HCT116 (cell line): ENCODE results near the gene FRMD8. TPM values are rescaled to one million over a fixed set of nuclear protein-coding genes. Genes with fewer than 3 reads are reported as not detected.

Source experiments
- ATAC-seq: fragments of 200-7000 bp; cut with Tn5 transposase; 2 replicates; pipeline ENCODE4 v1.9.1; 2020; ENCODE audit warnings: mild to moderate bottlenecking, moderate library complexity
- BruUV-seq: library from RNA; stranded (reverse); fragments of 400-500 nt; replicated peaks from 2 replicates; lab custom pipeline; 2021; lab: Mats Ljungman, UMichigan
- CTCF ChIA-PET: fragments of 300-600 bp; sonication (Branson Sonifier 250); formaldehyde crosslinking; loops from one replicate; lab custom pipeline; 2021; ENCODE audit warnings: antibody characterized with exemption; lab: Charles Lee
- POLR2A ChIA-PET: fragments of 300-600, 350-600 bp; sonication (Branson Sonifier 250); formaldehyde crosslinking; loops from one replicate; lab custom pipeline; 2021; ENCODE audit warnings: antibody characterized with exemption; lab: Charles Lee
- RAD21 ChIA-PET, 2 experiments: fragments of 300-600 bp; sonication (Branson Sonifier 250); formaldehyde crosslinking; loops; one replicate each; lab custom pipeline; 2023; ENCODE audit warnings: low total read pairs in 2 of 2; ENCODE audit not compliant: uncharacterized antibody in 2 of 2, unreplicated experiment in 2 of 2, low non-redundant PET in 1 of 2; lab: Charles Lee
- DNase-seq: peaks from one replicate; pipeline ENCODE4 v3.0.0-alpha.2; 2010; ENCODE audit warnings: low read depth, low spot score
- H2AFZ ChIP-seq: fragments of 200-600 bp; shearing (Covaris generic), sonication (generic); 2 replicates; pipeline ENCODE4 v1.6.1; 2017; ENCODE audit warnings: low read depth, mixed run types, mixed read lengths, antibody characterized with exemption, low read length; ENCODE audit not compliant: poor library complexity, severe bottlenecking
- H3K27ac ChIP-seq: 2 replicates; pipeline ENCODE4 v1.5.1; 2012; ENCODE audit warnings: low read depth, low read length
- H3K27me3 ChIP-seq: fragments of 200-600 bp; sonication (generic); 2 replicates; pipeline ENCODE4 v1.6.1; 2016; ENCODE audit warnings: mixed run types, low read length, mixed read lengths; ENCODE audit not compliant: insufficient read depth
- H3K36me3 ChIP-seq, 2 experiments: fragments of 200-500 bp in 1 of 2; fragments of 200-600 bp in 1 of 2; sonication (Bioruptor generic) in 1 of 2; sonication (generic) in 1 of 2; 2 replicates each; pipeline versions ENCODE4 v1.5.1 to v1.6.1; 2014 to 2016; ENCODE audit warnings: low read length in 2 of 2, inconsistent platforms in 1 of 2, mixed read lengths in 1 of 2, mixed run types in 1 of 2; ENCODE audit not compliant: insufficient read depth in 2 of 2, control insufficient read depth in 1 of 2
- H3K4me1 ChIP-seq, 2 experiments: fragments of 200-600 bp in 1 of 2; sonication (generic) in 1 of 2; 2 replicates each; pipeline versions ENCODE4 v1.5.1 to v1.6.1; 2012 to 2017; ENCODE audit warnings: low read length in 2 of 2, inconsistent platforms in 1 of 2, mild to moderate bottlenecking in 1 of 2, mixed read lengths in 1 of 2, mixed run types in 1 of 2, moderate library complexity in 1 of 2; ENCODE audit not compliant: insufficient read depth in 2 of 2, control insufficient read depth in 1 of 2
- H3K4me2 ChIP-seq: fragments of 200-600 bp; sonication (generic); 2 replicates; pipeline ENCODE4 v1.6.1; 2017; ENCODE audit warnings: mixed run types, low read length, mixed read lengths
- H3K4me3 ChIP-seq, 2 experiments: fragments of 200-600 bp in 1 of 2; sonication (generic) in 1 of 2; replicated peaks in 1 of 2; 2 replicates each; pipeline ENCODE4 v1.5.1; 2011 to 2016; ENCODE audit warnings: low read length in 2 of 2, control low read depth in 1 of 2, low read depth in 1 of 2, mild to moderate bottlenecking in 1 of 2, mixed read lengths in 1 of 2, mixed run types in 1 of 2
- H3K79me2 ChIP-seq: fragments of 200-600 bp; sonication (generic); 2 replicates; pipeline ENCODE4 v1.6.1; 2017; ENCODE audit warnings: mild to moderate bottlenecking, mixed run types, low read length, moderate library complexity, mixed read lengths; ENCODE audit not compliant: insufficient read depth
- H3K9ac ChIP-seq: fragments of 200-600 bp; sonication (generic); 2 replicates; pipeline ENCODE4 v1.6.1; 2016; ENCODE audit warnings: low read length, mixed read lengths
- H3K9me2 ChIP-seq: fragments of 200-600 bp; sonication (generic), shearing (Covaris generic); 2 replicates; pipeline ENCODE4 v1.6.1; 2017; ENCODE audit warnings: mixed run types, mild to moderate bottlenecking, moderate library complexity; ENCODE audit not compliant: insufficient read depth
- H3K9me3 ChIP-seq, 2 experiments: fragments of 200-500 bp in 1 of 2; fragments of 200-600 bp in 1 of 2; sonication (Bioruptor generic) in 1 of 2; sonication (generic) in 1 of 2; 2 replicates each; pipeline ENCODE4 v1.6.1; 2014 to 2017; ENCODE audit warnings: low read length in 2 of 2, mixed read lengths in 2 of 2, inconsistent platforms in 1 of 2, low read depth in 1 of 2, mild to moderate bottlenecking in 1 of 2, mixed run types in 1 of 2, moderate library complexity in 1 of 2; ENCODE audit not compliant: control insufficient read depth in 1 of 2, insufficient read depth in 1 of 2
- H4K20me1 ChIP-seq: fragments of 200-600 bp; sonication (generic), shearing (Covaris generic); 2 replicates; pipeline ENCODE4 v1.6.1; 2017; ENCODE audit warnings: mixed run types, mild to moderate bottlenecking, moderate library complexity; ENCODE audit not compliant: insufficient read depth
- CBX3 ChIP-seq: IDR thresholded peaks from 2 replicates; pipeline ENCODE4 v1.6.1; 2012; ENCODE audit warnings: low read depth
- EZH2phosphoT487 ChIP-seq: fragments of 200-600 bp; IDR thresholded peaks from 2 replicates; pipeline ENCODE4 v1.6.1; 2018; ENCODE audit warnings: antibody characterized with exemption, borderline replicate concordance
- POLR2A ChIP-seq: IDR thresholded peaks from 2 replicates; pipeline ENCODE4 v1.7.0; 2011; ENCODE audit warnings: borderline replicate concordance; ENCODE audit not compliant: insufficient read depth, insufficient read length; ENCODE audit errors: extremely low read depth
- RAD21 ChIP-seq: IDR thresholded peaks from 2 replicates; pipeline ENCODE4 v1.6.1; 2012; ENCODE audit warnings: low read depth, mild to moderate bottlenecking
- SIN3A ChIP-seq: IDR thresholded peaks from 2 replicates; pipeline ENCODE4 v1.6.1; 2012; ENCODE audit warnings: low read depth
- ZNF274 ChIP-seq: fragments of 200-500 bp; sonication (Bioruptor generic); IDR thresholded peaks from 2 replicates; pipeline ENCODE4 v1.6.1; 2014; ENCODE audit warnings: mild to moderate bottlenecking, low read depth, low read length, inconsistent platforms
- intact Hi-C: fragments of 100-400 bp; cut with micrococcal nuclease; formaldehyde crosslinking; loops from 2 replicates; pipeline ENCODE4 v1.10.0; 2022
- total RNA-seq: library from RNA; stranded (reverse); gene quantifications from one replicate; pipeline ENCODE4 v1.2.1, GENCODE V29; 2021; ENCODE audit not compliant: unreplicated experiment
- TF ChIP-seq, protein P1 (sequence below): IDR thresholded peaks from 2 replicates; pipeline ENCODE4 v1.6.1; 2012
- TF ChIP-seq, protein P2 (sequence below), 3 experiments: fragments of 200-600 bp in 1 of 3; sonication (generic) in 1 of 3; IDR thresholded peaks in 2 of 3; conservative IDR thresholded peaks in 1 of 3; 2 replicates each; pipeline ENCODE4 v1.5.1; 2012 to 2017; ENCODE audit warnings: low read depth in 2 of 3, low read length in 2 of 3, antibody characterized with exemption in 1 of 3, borderline replicate concordance in 1 of 3, control low read depth in 1 of 3, mild to moderate bottlenecking in 1 of 3, mixed read lengths in 1 of 3, mixed run types in 1 of 3, moderate library complexity in 1 of 3; ENCODE audit not compliant: insufficient read depth in 1 of 3
- TF ChIP-seq, protein P3 (sequence below): IDR thresholded peaks from 2 replicates; pipeline ENCODE4 v1.6.1; 2012

The FRMD8 gene
- total RNA-seq, 1 experiment from 2014 or later, result 35.8 TPM

DNA sequence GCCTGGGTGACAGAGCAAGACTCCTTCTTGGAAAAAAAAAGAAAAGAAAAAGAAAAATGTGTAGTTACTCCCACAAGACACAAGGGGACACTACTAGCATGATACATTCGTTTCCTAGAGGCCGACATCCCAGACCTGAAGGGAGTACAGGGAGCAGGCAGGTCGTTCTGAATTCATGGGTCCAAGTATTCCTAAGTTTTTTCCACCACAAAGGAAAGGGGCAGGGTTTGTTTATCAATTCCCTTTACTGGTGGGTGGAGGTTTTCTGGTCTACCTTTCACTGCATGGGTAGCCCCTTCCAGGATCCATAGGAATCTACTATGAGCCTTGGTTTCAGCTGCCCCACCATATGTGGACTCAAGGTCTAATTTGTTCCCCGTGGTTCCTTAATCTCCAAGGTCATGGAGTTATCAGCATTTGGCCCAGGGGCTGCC lies 20.1 kb upstream of the FRMD8 start:
- no peaks in the 10 kb centered on the region for H3K9me3 ChIP-seq
- POLR2A ChIA-PET, result interaction anchor here (1.0 kb wide), 2 partner anchors 53 to 142 kb away, joined by 3 to 4 read pairs; no protein-coding TSS in a partner anchor
- H3K4me1 ChIP-seq, result peaks cover 6 to 10% of the 10 kb centered on the region in 2 experiments; a peak in 3 of 4 replicates
- H3K9me2 ChIP-seq, result no peaks in the 10 kb centered on the region
- H2AFZ ChIP-seq, result peak overlapping the region; percentile 98
- TF ChIP-seq POLR2A, result no peak
- no peak for TF ChIP-seq SIN3A
- no peak for TF ChIP-seq ZNF274
- TF ChIP-seq, protein P1, sequence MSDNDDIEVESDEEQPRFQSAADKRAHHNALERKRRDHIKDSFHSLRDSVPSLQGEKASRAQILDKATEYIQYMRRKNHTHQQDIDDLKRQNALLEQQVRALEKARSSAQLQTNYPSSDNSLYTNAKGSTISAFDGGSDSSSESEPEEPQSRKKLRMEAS, result no peak
- no peak for TF ChIP-seq EZH2phosphoT487
- TF ChIP-seq CBX3, result no peak
- TF ChIP-seq RAD21, result peak; percentile 95
- TF ChIP-seq, protein P2, sequence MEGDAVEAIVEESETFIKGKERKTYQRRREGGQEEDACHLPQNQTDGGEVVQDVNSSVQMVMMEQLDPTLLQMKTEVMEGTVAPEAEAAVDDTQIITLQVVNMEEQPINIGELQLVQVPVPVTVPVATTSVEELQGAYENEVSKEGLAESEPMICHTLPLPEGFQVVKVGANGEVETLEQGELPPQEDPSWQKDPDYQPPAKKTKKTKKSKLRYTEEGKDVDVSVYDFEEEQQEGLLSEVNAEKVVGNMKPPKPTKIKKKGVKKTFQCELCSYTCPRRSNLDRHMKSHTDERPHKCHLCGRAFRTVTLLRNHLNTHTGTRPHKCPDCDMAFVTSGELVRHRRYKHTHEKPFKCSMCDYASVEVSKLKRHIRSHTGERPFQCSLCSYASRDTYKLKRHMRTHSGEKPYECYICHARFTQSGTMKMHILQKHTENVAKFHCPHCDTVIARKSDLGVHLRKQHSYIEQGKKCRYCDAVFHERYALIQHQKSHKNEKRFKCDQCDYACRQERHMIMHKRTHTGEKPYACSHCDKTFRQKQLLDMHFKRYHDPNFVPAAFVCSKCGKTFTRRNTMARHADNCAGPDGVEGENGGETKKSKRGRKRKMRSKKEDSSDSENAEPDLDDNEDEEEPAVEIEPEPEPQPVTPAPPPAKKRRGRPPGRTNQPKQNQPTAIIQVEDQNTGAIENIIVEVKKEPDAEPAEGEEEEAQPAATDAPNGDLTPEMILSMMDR (IDR thresholded peaks at IDR 0.05 in 2 of 3, conservative IDR thresholded peaks at IDR 0.05 in 1 of 3; ENCODE audit: borderline replicate concordance in 1 of 3, insufficient read depth in 1 of 3, low read depth in 2 of 3, low read length in 2 of 3), result peak; percentile 62 to 85 (median 66)
- TF ChIP-seq, protein P3, sequence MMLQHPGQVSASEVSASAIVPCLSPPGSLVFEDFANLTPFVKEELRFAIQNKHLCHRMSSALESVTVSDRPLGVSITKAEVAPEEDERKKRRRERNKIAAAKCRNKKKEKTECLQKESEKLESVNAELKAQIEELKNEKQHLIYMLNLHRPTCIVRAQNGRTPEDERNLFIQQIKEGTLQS, result no peak
- BruUV-seq, result no TSS peak
- CTCF ChIA-PET, result interaction anchor here (1.5 to 1.6 kb wide), 2 partner anchors 141 to 144 kb away, joined by 3 to 7 read pairs; no protein-coding TSS in a partner anchor
- ATAC-seq (peak; percentile 90), DNase-seq (peak; percentile 67)
- H3K4me2 ChIP-seq, result peak overlapping the region; percentile 61
- no peak overlapping the region for H3K27ac ChIP-seq
- H3K79me2 ChIP-seq, result no peaks in the 10 kb centered on the region
- H3K27me3 ChIP-seq, result no peaks in the 10 kb centered on the region
- no peaks in the 10 kb centered on the region for H3K36me3 ChIP-seq
- H3K9ac ChIP-seq, result no peak overlapping the region
- RAD21 ChIA-PET, result interaction anchor here in 1 of 2 experiments (1.2 kb wide), 1 partner anchor 102 kb away, joined by 3 read pairs; no protein-coding TSS in a partner anchor
- intact Hi-C loops, result loop anchor here (1.0 kb wide), 3 partner anchors 16 to 144 kb away; partner anchors contain the start of gene SLC25A45
- no peaks in the 10 kb centered on the region for H4K20me1 ChIP-seq
- H3K4me3 ChIP-seq, result no peak overlapping the region
